Neural crest cell (in vitro differentiated cells): ENCODE results near the gene RAPGEF2. TPM values are rescaled to one million over a fixed set of nuclear protein-coding genes. Genes with fewer than 3 reads are reported as not detected.

ENCODE experiments used
- DNase-seq: peaks from one replicate; pipeline ENCODE4 v3.0.0; 2021; ENCODE audit warnings: low read depth, mixed read lengths, low spot score
- H3K27ac Mint-ChIP-seq: one replicate; pipeline ENCODE4 v1.8.0; 2021; ENCODE audit warnings: mild to moderate bottlenecking, mixed read lengths; ENCODE audit not compliant: unreplicated experiment
- H3K27me3 Mint-ChIP-seq: 2 replicates; pipeline ENCODE4 v1.8.0; 2021; ENCODE audit warnings: low read depth, mild to moderate bottlenecking, mixed read lengths
- H3K36me3 Mint-ChIP-seq: 2 replicates; pipeline ENCODE4 v1.8.0; 2021; ENCODE audit warnings: low read depth, mild to moderate bottlenecking, mixed read lengths
- H3K4me1 Mint-ChIP-seq: 2 replicates; pipeline ENCODE4 v1.8.0; 2021; ENCODE audit warnings: mixed read lengths
- H3K4me3 Mint-ChIP-seq: one replicate; pipeline ENCODE4 v1.8.0; 2021; ENCODE audit warnings: mild to moderate bottlenecking, mixed read lengths
- H3K9me3 Mint-ChIP-seq: 2 replicates; pipeline ENCODE4 v1.8.0; 2021; ENCODE audit warnings: mixed read lengths
- total RNA-seq: library from RNA; stranded (reverse); gene quantifications from 2 replicates; pipeline ENCODE4 v1.2.1, GENCODE V29; 2021
- TF ChIP-seq, protein P1 (sequence below): fragments of 200-600 bp; sonication (generic); conservative IDR thresholded peaks from 2 replicates; pipeline ENCODE4 v1.5.0; 2021; ENCODE audit warnings: antibody characterized with exemption, mild to moderate bottlenecking

RAPGEF2 gene
- total RNA-seq, 1 donor from 2014 or later = 44.2 TPM

- no peaks in the 10 kb centered on the region for H3K4me1 Mint-ChIP-seq
- no peaks in the 10 kb centered on the region for H3K9me3 Mint-ChIP-seq
- TF ChIP-seq, protein P1, sequence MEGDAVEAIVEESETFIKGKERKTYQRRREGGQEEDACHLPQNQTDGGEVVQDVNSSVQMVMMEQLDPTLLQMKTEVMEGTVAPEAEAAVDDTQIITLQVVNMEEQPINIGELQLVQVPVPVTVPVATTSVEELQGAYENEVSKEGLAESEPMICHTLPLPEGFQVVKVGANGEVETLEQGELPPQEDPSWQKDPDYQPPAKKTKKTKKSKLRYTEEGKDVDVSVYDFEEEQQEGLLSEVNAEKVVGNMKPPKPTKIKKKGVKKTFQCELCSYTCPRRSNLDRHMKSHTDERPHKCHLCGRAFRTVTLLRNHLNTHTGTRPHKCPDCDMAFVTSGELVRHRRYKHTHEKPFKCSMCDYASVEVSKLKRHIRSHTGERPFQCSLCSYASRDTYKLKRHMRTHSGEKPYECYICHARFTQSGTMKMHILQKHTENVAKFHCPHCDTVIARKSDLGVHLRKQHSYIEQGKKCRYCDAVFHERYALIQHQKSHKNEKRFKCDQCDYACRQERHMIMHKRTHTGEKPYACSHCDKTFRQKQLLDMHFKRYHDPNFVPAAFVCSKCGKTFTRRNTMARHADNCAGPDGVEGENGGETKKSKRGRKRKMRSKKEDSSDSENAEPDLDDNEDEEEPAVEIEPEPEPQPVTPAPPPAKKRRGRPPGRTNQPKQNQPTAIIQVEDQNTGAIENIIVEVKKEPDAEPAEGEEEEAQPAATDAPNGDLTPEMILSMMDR = no peak
- DNase-seq = no peak
- no peak overlapping the region for H3K27ac Mint-ChIP-seq
- no peaks in the 10 kb centered on the region for H3K27me3 Mint-ChIP-seq
- H3K36me3 Mint-ChIP-seq = no peaks in the 10 kb centered on the region
- H3K4me3 Mint-ChIP-seq = no peak overlapping the region
Observed at GRCh38 chr4:159145318-159145991, 42.6 kb downstream of the RAPGEF2 start.

DNA sequence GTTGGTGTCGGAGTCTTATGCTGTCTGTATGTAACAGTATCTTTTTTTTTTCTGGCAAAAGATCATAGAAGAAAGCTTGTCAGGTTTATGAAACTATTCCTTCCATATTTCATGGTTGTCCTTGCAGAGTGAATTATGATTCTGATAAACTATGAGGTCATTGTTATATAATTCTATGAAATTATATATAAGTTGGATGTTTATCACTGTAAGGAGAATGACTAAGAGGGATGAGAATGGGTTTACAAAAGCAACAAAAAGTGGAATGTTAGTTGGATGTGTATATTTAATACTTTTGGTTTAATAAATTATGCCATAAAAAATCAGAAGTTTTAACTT is 43.1 kb downstream of the RAPGEF2 start:
- Mint-ChIP-seq H3K36me3 (no peaks in the 10 kb centered on the region), H3K27me3 (no peaks in the 10 kb centered on the region), H3K4me1 (no peaks in the 10 kb centered on the region), H3K9me3 (no peaks in the 10 kb centered on the region), H3K4me3 (no peak overlapping the region), H3K27ac (no peak overlapping the region)
- TF ChIP-seq, protein P1 = no peak
- DNase-seq = no peak

GRCh38 chr4:159146488-159146887 is 43.6 kb downstream of the RAPGEF2 start:
- Mint-ChIP-seq H3K4me3 (no peak overlapping the region), H3K36me3 (no peaks in the 10 kb centered on the region), H3K4me1 (peaks cover 2% of the 10 kb centered on the region), H3K27ac (no peak overlapping the region), H3K27me3 (no peaks in the 10 kb centered on the region), H3K9me3 (no peaks in the 10 kb centered on the region)
- no peak for DNase-seq
- TF ChIP-seq, protein P1 = no peak

DNA sequence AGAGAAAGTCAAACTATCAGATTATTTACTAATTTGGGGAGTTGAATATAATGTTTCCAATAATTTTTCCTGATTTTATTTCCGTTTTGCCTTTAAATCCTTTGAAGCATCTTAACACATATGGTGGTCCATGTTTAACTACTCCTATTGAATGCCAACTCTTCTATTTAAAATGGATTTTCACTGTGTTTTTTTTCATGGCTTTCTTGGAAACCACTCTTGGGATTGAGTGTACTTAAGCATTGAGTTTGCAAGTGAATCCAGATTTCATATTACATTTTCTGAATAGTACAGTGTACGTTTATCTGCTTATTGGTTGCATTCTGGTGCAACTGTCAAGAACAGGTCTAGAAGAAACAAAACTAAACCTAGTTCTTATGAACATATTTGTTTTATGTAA is 45.6 kb downstream of the RAPGEF2 start:
- Mint-ChIP-seq H3K27ac (no peak overlapping the region), H3K9me3 (no peaks in the 10 kb centered on the region), H3K27me3 (no peaks in the 10 kb centered on the region), H3K36me3 (no peaks in the 10 kb centered on the region), H3K4me1 (peaks cover 4% of the 10 kb centered on the region), H3K4me3 (no peak overlapping the region)
- TF ChIP-seq, protein P1 = no peak
- no peak for DNase-seq

DNA sequence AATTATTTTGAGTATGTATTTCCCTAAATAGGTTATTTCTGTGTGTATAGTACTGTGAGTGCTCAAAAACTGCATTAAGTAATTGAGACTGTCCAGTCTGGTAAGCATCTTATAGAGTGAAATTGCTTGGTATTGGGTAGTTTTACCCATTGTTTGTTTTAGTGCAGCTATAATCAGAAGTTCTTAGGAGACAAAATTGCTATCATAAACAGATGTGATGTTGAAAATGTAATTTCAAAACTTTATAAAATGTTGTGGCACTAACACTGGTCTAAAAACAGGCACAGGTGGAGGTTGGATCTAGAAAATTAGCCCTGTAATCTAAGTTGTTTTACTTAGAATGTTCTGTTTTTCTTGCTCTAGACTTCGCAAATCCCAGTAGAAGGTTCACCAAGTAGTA is 46.8 kb downstream of the RAPGEF2 start:
- Mint-ChIP-seq H3K9me3 (no peaks in the 10 kb centered on the region), H3K27ac (no peak overlapping the region), H3K4me1 (peaks cover 4% of the 10 kb centered on the region), H3K27me3 (no peaks in the 10 kb centered on the region), H3K36me3 (no peaks in the 10 kb centered on the region), H3K4me3 (no peak overlapping the region)
- no peak for DNase-seq
- TF ChIP-seq, protein P1 = no peak
